ENCODE measurements around the gene MYL5. TPM values are rescaled to one million over a fixed set of nuclear protein-coding genes. Genes with fewer than 3 reads are reported as not detected.

Gene MYL5, protein sequence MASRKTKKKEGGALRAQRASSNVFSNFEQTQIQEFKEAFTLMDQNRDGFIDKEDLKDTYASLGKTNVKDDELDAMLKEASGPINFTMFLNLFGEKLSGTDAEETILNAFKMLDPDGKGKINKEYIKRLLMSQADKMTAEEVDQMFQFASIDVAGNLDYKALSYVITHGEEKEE
- total RNA-seq, result 21.9 and 24.6 TPM in 2 replicates

DNA sequence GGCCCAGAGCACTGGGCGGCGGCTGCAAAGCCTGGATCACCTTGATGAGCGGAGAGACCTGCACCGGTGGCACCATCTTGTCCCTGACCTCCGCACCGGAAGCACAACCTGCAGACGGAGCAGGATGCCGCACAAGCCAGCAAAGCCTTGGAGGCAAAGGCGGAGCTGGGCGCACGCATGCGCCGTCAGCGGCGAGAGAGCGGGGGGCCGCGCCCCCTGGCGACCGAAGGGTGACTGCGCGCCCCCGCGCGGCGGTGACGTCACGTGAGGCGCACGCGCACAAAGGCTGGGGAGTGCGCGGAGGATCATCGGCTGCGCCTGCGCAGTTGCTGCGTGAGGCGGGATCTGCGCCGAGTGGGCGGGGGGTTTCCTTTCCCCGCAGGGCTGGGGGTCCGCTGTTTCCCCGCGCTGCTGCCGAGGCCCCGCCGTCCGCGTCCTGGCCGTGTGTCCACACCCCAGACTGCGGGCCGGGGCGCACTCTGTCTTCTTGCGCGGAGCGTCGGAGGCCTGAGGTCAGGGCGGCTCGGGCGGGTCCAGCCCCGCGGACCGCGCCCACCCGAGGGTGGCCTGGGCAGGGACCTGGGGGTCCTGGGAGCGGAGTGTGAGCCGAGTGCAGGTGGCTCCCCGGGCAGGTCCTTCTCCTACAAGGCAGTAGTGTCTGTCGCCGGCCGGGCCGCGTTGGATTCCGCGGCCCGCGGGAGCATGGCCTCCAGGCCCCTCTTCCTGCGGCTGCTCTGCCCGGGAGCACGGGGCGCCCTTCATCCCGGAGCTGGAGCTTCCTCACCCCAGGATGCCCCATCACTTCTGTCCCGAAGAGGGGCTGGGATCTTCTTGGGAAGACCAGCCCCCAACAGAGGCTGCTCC is at the start of gene MYL5, which contains the start of gene ATP5ME:
Gene MYL5, plus strand, starts transcription at position 371 of the 864 bp plus-strand sequence. CDS start 3,485 bp downstream, outside the sequence.
Gene ATP5ME, minus strand, starts transcription at position 105 of the 864 bp plus-strand sequence. Its CDS starts 29 bp downstream, at position 76.
- Mint-ChIP-seq H3K4me3 (peak within 1 kb of the TSS; percentile 88), H3K4me1 (peaks cover 34% of the 10 kb centered on the region), H3K36me3 (ENCODE audit: low read depth) (peaks cover 29% of the 10 kb centered on the region), H3K9me3 (no peaks in the 10 kb centered on the region), H3K27me3 (no peaks in the 10 kb centered on the region), H3K27ac (peak within 1 kb of the TSS; percentile 75)
- CTCF ChIA-PET, result interaction anchor here (1.2 to 1.6 kb wide), 3 partner anchors 10 to 26 kb away, joined by 3 to 10 read pairs (median 3); no protein-coding TSS in a partner anchor
- ATAC-seq (ENCODE audit: low read depth) (peak; percentile 81), DNase-seq (peak; percentile 99)
- intact Hi-C loops (cut with micrococcal nuclease), result loop anchor here (1.0 to 2.0 kb wide), 11 partner anchors 10 to 1038 kb away; partner anchors contain the start of genes GAK, IDUA, PCGF3 and PIGG
- POLR2A ChIA-PET, result interaction anchor here (0.5 to 3.2 kb wide), 14 partner anchors 11 to 550 kb away, joined by 3 to 56 read pairs (median 6); partner anchors contain the start of genes GAK, TMEM175, ZNF141 and ZNF718
- TF ChIP-seq, protein P1, sequence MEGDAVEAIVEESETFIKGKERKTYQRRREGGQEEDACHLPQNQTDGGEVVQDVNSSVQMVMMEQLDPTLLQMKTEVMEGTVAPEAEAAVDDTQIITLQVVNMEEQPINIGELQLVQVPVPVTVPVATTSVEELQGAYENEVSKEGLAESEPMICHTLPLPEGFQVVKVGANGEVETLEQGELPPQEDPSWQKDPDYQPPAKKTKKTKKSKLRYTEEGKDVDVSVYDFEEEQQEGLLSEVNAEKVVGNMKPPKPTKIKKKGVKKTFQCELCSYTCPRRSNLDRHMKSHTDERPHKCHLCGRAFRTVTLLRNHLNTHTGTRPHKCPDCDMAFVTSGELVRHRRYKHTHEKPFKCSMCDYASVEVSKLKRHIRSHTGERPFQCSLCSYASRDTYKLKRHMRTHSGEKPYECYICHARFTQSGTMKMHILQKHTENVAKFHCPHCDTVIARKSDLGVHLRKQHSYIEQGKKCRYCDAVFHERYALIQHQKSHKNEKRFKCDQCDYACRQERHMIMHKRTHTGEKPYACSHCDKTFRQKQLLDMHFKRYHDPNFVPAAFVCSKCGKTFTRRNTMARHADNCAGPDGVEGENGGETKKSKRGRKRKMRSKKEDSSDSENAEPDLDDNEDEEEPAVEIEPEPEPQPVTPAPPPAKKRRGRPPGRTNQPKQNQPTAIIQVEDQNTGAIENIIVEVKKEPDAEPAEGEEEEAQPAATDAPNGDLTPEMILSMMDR (IDR thresholded peaks at IDR 0.05), result peak; percentile 46

DNA sequence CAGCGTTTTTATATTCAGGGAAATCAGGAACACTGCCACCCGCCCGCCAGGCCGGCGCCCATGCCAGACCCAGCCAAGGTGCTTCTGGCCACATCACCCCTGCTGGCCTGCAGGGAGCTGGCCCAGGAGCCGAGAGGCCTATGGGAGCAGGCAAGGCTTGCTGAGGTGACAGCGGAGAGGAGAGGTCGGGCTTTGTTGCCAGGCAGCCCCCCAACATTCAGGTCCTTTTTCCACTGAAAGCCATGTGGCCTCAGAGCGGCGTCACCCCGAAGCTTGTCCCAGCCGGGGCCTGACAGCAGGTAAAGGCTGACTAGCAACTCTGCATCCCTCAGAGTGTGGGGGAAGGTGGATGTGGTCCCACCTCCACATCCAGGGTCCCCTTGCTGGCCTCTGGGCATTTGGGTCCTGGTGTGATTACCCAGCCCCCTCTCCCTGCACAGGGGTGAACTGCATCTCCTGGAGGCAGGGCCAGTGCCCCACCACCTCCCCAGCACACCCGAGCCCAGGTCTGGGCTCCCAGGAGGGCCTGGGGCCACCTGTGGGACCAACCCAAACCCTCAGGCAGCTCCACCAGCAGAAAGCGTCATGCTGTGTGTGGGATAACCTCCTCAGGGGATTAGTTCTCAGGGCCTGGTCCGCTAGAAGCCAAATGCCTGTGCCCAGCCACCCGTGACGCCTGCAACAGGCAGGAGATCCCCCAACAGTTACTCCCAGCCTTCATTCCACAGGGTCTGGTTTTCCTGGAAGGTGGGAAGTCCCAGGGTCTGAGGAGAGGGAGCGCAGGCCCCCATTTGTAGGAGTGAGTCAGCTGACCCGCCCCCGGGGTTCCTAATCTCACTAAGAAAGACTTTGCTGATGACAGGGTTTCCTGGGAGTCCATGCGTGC is 49.4 kb upstream of the MYL5 start, which contains the start of gene PDE6B:
Gene PDE6B, plus strand, starts transcription at position 869 of the 886 bp plus-strand sequence. CDS start 54 bp downstream, outside the sequence.
- CTCF ChIA-PET, result no interaction called here
- no peak within 1 kb of the TSS for H3K4me3 Mint-ChIP-seq

DNA sequence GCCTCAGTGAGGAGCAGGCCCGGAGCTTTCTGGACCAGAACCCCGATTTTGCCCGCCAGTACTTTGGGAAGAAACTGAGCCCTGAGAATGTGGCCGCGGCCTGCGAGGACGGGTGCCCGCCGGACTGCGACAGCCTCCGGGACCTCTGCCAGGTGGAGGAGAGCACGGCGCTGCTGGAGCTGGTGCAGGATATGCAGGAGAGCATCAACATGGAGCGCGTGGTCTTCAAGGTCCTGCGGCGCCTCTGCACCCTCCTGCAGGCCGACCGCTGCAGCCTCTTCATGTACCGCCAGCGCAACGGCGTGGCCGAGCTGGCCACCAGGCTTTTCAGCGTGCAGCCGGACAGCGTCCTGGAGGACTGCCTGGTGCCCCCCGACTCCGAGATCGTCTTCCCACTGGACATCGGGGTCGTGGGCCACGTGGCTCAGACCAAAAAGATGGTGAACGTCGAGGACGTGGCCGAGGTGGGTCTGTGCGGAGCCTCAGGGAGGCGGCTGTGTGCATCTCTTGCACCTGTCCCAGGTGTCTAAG is 48.6 kb upstream of the MYL5 start:
- DNase-seq (no peak), ATAC-seq (ENCODE audit: low read depth) (no peak)
- TF ChIP-seq, protein P1 (IDR thresholded peaks at IDR 0.05), result no peak
- H3K27ac Mint-ChIP-seq, result no peak overlapping the region
- H3K9me3 Mint-ChIP-seq, result no peaks in the 10 kb centered on the region
- ChIA-PET POLR2A (no interaction called here), CTCF (no interaction called here)
- intact Hi-C loops (cut with micrococcal nuclease), result no loop called here
- H3K4me1 Mint-ChIP-seq, result no peaks in the 10 kb centered on the region
- no peak overlapping the region for H3K4me3 Mint-ChIP-seq
- peaks cover 4% of the 10 kb centered on the region for H3K27me3 Mint-ChIP-seq
- H3K36me3 Mint-ChIP-seq (ENCODE audit: low read depth), result no peaks in the 10 kb centered on the region

More for the DNA sequence above, 49.4 kb upstream of the MYL5 start, which contains the start of gene PDE6B:
- H3K27ac Mint-ChIP-seq, result no peak within 1 kb of the TSS
- intact Hi-C loops (cut with micrococcal nuclease), result no loop called here
- H3K4me1 Mint-ChIP-seq, result no peaks in the 10 kb centered on the region
- DNase-seq (no peak), ATAC-seq (ENCODE audit: low read depth) (no peak)
- TF ChIP-seq, protein P1 (IDR thresholded peaks at IDR 0.05), result no peak
- no peaks in the 10 kb centered on the region for H3K36me3 Mint-ChIP-seq (ENCODE audit: low read depth)
- no peaks in the 10 kb centered on the region for H3K9me3 Mint-ChIP-seq
- H3K27me3 Mint-ChIP-seq, result peaks cover 7% of the 10 kb centered on the region
- POLR2A ChIA-PET, result no interaction called here

DNA sequence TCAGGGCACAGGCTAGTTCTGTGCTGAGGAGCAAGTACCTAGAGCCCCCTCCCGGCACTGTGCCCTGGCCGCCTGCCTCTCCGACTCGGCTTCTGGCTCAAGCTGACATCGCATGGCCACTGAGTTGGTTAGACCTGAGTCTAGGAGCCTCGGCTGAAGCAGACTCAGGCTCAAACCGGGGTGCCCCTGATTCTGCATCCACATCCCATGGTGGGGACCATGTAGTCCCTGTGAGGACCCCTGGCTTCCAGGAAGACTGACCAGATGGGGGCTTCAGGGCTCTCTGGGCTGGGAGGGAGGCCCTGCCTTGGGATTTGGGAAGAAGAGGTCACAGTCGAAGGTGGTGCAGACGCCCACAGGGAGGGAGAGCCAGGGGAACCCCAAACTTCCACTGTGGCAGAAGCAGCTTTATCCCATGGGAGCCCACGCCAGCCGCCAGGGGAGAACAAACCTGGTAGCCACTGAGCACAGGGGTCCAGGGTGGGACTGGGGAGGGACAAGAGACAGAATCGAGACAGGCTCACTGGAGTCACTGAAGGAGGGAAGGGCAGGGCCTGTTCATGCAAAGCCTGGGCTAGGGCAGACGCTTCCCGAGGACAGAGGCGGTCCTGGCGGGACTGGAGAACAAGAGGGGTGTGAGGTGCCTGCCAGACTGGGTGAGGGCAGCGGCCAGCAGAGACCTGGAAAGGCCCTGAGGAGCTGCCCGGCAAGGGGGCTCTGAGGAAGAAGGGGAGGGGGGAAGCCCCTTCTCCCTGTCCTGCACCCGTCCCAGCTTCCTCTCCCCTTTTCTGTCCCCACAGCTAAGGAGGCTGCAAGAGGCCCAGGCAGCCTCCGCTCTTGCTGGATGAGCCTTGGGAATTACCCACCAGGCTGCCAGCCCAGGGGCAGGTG is 47.9 kb upstream of the MYL5 start:
- Mint-ChIP-seq H3K36me3 (ENCODE audit: low read depth) (no peaks in the 10 kb centered on the region), H3K4me1 (no peaks in the 10 kb centered on the region), H3K9me3 (peaks cover 2% of the 10 kb centered on the region), H3K4me3 (no peak overlapping the region), H3K27me3 (peaks cover 4% of the 10 kb centered on the region), H3K27ac (no peak overlapping the region)
- POLR2A ChIA-PET, result no interaction called here
- no peak for DNase-seq
- CTCF ChIA-PET, result no interaction called here
- no peak for ATAC-seq (ENCODE audit: low read depth)
- intact Hi-C loops (cut with micrococcal nuclease), result no loop called here
- TF ChIP-seq, protein P1 (IDR thresholded peaks at IDR 0.05), result no peak

Measured in activated B cell treated with CpG ODN at 0.5 μM for 24 hours (primary cell).